Gastrocnemius medialis (tissue), 4 donors: ENCODE results near the gene ROBO4. TPM values are rescaled to one million over a fixed set of nuclear protein-coding genes. Genes with fewer than 3 reads are reported as not detected.

Experiments
- ATAC-seq, 2 donors: fragments of 150-250 bp; one replicate each; pipeline ENCODE4 v1.9.1; 2016
- DNase-seq, 2 donors: peaks; one replicate each; pipeline ENCODE4 v3.0.0-alpha.2; 2019
- H3K27ac ChIP-seq, 4 donors: fragments of 200-600 bp; sonication (generic); 1 replicate in 1 of 4; 2 replicates in 3 of 4; pipeline ENCODE4 v1.5.1; 2016 to 2018; ENCODE audit warnings: mild to moderate bottlenecking in 2 of 4, moderate library complexity in 1 of 4
- H3K27me3 ChIP-seq, 3 donors: fragments of 200-600 bp; sonication (generic) in 2 of 3; 1 replicate in 1 of 3; 2 replicates in 2 of 3; pipeline versions ENCODE4 v1.5.1 to v1.6.0; 2016 to 2019; ENCODE audit warnings: mild to moderate bottlenecking in 1 of 3, moderate library complexity in 1 of 3
- H3K36me3 ChIP-seq, 2 donors: fragments of 200-600 bp; sonication (generic) in 1 of 2; one replicate each; pipeline ENCODE4 v1.5.1; 2017 to 2018
- H3K4me1 ChIP-seq, 2 donors: fragments of 200-600 bp; sonication (generic) in 1 of 2; one replicate each; pipeline ENCODE4 v1.5.1; 2016 to 2017; ENCODE audit warnings: mild to moderate bottlenecking in 2 of 2
- H3K4me3 ChIP-seq, 4 donors: fragments of 200-600 bp; sonication (generic) in 3 of 4; 1 replicate in 1 of 4; 2 replicates in 3 of 4; pipeline ENCODE4 v1.5.1; 2016 to 2019; ENCODE audit warnings: mild to moderate bottlenecking in 2 of 4
- H3K9me3 ChIP-seq, 3 donors: fragments of 200-600 bp; sonication (generic) in 2 of 3; 1 replicate in 1 of 3; 2 replicates in 2 of 3; pipeline ENCODE4 v1.5.1; 2016 to 2019
- CTCF ChIP-seq, 5 experiments: fragments of 450-650 bp in 3 of 5; fragments of 200-600 bp in 2 of 5; sonication (generic) in 2 of 5; IDR thresholded peaks in 4 of 5; conservative IDR thresholded peaks in 1 of 5; 1 replicate in 4 of 5; 2 replicates in 1 of 5; pipeline ENCODE4 v1.5.1; 2016 to 2019; ENCODE audit warnings: antibody characterized with exemption in 5 of 5, mild to moderate bottlenecking in 3 of 5, moderate library complexity in 3 of 5
- POLR2A ChIP-seq, 2 donors: fragments of 450-650 bp; IDR thresholded peaks; one replicate each; pipeline ENCODE4 v1.6.1; 2017; ENCODE audit warnings: antibody characterized with exemption in 2 of 2, mild to moderate bottlenecking in 2 of 2, moderate library complexity in 2 of 2
- in situ Hi-C, 4 donors: fragments of 200-750 bp; cut with MboI; loops; one replicate each; pipeline versions ENCODE4 v1.15.0 to v1.8.0; 2017; ENCODE audit warnings: low sequenced_read_pairs in 4 of 4
- intact Hi-C: fragments of 100-400 bp; cut with DNase I; formaldehyde crosslinking; loops from one replicate; pipeline ENCODE4 v1.15.1; 2023; ENCODE audit warnings: low total_unique reads
- total RNA-seq, 4 donors: library from RNA; depleted of rRNA; stranded (reverse); fragments of >200 nt; gene quantifications; one replicate each; pipeline versions ENCODE4 v1.1.0 to v1.2.3, GENCODE V29; 2016

Gene ROBO4
- total RNA-seq, 4 donors from 2014 or later = 7.6 to 18.7 (median 14.7) TPM

GRCh38 chr11:124920870-124921609, 23.4 kb upstream of the ROBO4 start:
- ATAC-seq (peak; percentile 60 to 68), DNase-seq (peak in 1 of 2 donors; percentile 45)
- H3K27me3 ChIP-seq = peaks cover 0 to 11% (median 9%) of the 10 kb centered on the region in 3 donors
- no peaks in the 10 kb centered on the region for H3K9me3 ChIP-seq
- intact Hi-C loops (loop anchor here (2.0 kb wide), 1 partner anchor 24 kb away; the partner anchor contains the start of gene ROBO4), in situ Hi-C loops (no loop called here)
- H3K4me3 ChIP-seq = peak overlapping the region; percentile 46 to 74 (median 58)
- H3K4me1 ChIP-seq = no peaks in the 10 kb centered on the region
- TF ChIP-seq POLR2A (IDR thresholded peaks at IDR 0.05) = no peak
- TF ChIP-seq CTCF (IDR thresholded peaks at IDR 0.05 in 4 of 5, conservative IDR thresholded peaks at IDR 0.05 in 1 of 5) = no peak
- peak overlapping the region; percentile 6 to 67 (median 54) for H3K27ac ChIP-seq
- no peaks in the 10 kb centered on the region for H3K36me3 ChIP-seq

- H3K36me3 ChIP-seq = no peaks in the 10 kb centered on the region
- no peaks in the 10 kb centered on the region for H3K4me1 ChIP-seq
- peak overlapping the region in 2 of 4 donors; percentile 57 to 67 for H3K27ac ChIP-seq
- ATAC-seq (no peak), DNase-seq (no peak)
- intact Hi-C loops = loop anchor here (2.0 kb wide), 1 partner anchor 24 kb away; the partner anchor contains the start of gene ROBO4
- peak overlapping the region; percentile 46 to 74 (median 58) for H3K4me3 ChIP-seq
- H3K27me3 ChIP-seq = peaks cover 0 to 11% (median 9%) of the 10 kb centered on the region in 3 donors
- in situ Hi-C loops = no loop called here
- H3K9me3 ChIP-seq = no peaks in the 10 kb centered on the region
- TF ChIP-seq CTCF (IDR thresholded peaks at IDR 0.05 in 4 of 5, conservative IDR thresholded peaks at IDR 0.05 in 1 of 5) = no peak
- TF ChIP-seq POLR2A (IDR thresholded peaks at IDR 0.05) = no peak
Observed at GRCh38 chr11:124920356-124920755, 22.7 kb upstream of the ROBO4 start.

GRCh38 chr11:124919898-124920297, 22.2 kb upstream of the ROBO4 start:
- DNase-seq (no peak), ATAC-seq (no peak)
- H3K4me1 ChIP-seq = no peaks in the 10 kb centered on the region
- no peaks in the 10 kb centered on the region for H3K9me3 ChIP-seq
- peaks cover 0 to 11% (median 9%) of the 10 kb centered on the region in 3 donors for H3K27me3 ChIP-seq
- H3K36me3 ChIP-seq = no peaks in the 10 kb centered on the region
- no peak overlapping the region for H3K4me3 ChIP-seq
- intact Hi-C loops (loop anchor here (2.0 kb wide), 1 partner anchor 23 kb away; the partner anchor contains the start of gene ROBO4), in situ Hi-C loops (no loop called here)
- no peak for TF ChIP-seq POLR2A (IDR thresholded peaks at IDR 0.05)
- TF ChIP-seq CTCF (IDR thresholded peaks at IDR 0.05 in 4 of 5, conservative IDR thresholded peaks at IDR 0.05 in 1 of 5) = no peak
- no peak overlapping the region for H3K27ac ChIP-seq

- Histone ChIP-seq H3K27me3 (peaks cover 0 to 11% (median 9%) of the 10 kb centered on the region in 3 donors), H3K36me3 (no peaks in the 10 kb centered on the region), H3K4me1 (no peaks in the 10 kb centered on the region), H3K4me3 (no peak within 1 kb of the TSS), H3K9me3 (no peaks in the 10 kb centered on the region), H3K27ac (no peak within 1 kb of the TSS)
- no peak for TF ChIP-seq POLR2A (IDR thresholded peaks at IDR 0.05)
- TF ChIP-seq CTCF (IDR thresholded peaks at IDR 0.05 in 4 of 5, conservative IDR thresholded peaks at IDR 0.05 in 1 of 5) = no peak
- in situ Hi-C loops (no loop called here), intact Hi-C loops (no loop called here)
- DNase-seq (no peak), ATAC-seq (no peak)
Observed at GRCh38 chr11:124918950-124919349, 21.3 kb upstream of the ROBO4 start, which contains the start of gene HEPN1. TSS of gene HEPN1 (plus strand) at chr11:124919250.
